ENCODE measurements around the gene MLPH.
A peak's percentile ranks its signal among the peaks of the same experiment; 100 is the strongest.

MLPH gene

GRCh38 chr2:237546040-237546875 is 59.2 kb downstream of the MLPH start:
- DNase-seq (ENCODE audit: low read depth in 2 of 2), result no peak

- DNase-seq (ENCODE audit: low read depth in 2 of 2), result no peak
Measured at GRCh38 chr2:237546876-237547395, 59.9 kb downstream of the MLPH start.

GRCh38 chr2:237547841-237548416 is 60.9 kb downstream of the MLPH start:
- no peak for DNase-seq (ENCODE audit: low read depth in 2 of 2)

- no peak for DNase-seq (ENCODE audit: low read depth in 2 of 2)
Measured at GRCh38 chr2:237549216-237549615, 62.2 kb downstream of the MLPH start.

- DNase-seq (ENCODE audit: low read depth in 2 of 2), result no peak
Measured at GRCh38 chr2:237549643-237550415, 62.8 kb downstream of the MLPH start.

- no peak for DNase-seq (ENCODE audit: low read depth in 2 of 2)
Measured at GRCh38 chr2:237551071-237551574, 64.1 kb downstream of the MLPH start.

GRCh38 chr2:237552908-237553307 is 65.9 kb downstream of the MLPH start:
- DNase-seq (ENCODE audit: low read depth in 2 of 2), result no peak

GRCh38 chr2:237553948-237554347 is 66.9 kb downstream of the MLPH start:
- DNase-seq (ENCODE audit: low read depth in 2 of 2), result no peak

- DNase-seq (ENCODE audit: low read depth in 2 of 2), result no peak
Measured at GRCh38 chr2:237555560-237555959, 68.5 kb downstream of the MLPH start.

- DNase-seq (ENCODE audit: low read depth in 2 of 2), result peak; percentile 16 to 26
Measured at GRCh38 chr2:237556773-237557632, 70.0 kb downstream of the MLPH start.

GRCh38 chr2:237557633-237558015 is 70.6 kb downstream of the MLPH start:
- no peak for DNase-seq (ENCODE audit: low read depth in 2 of 2)

- no peak for DNase-seq (ENCODE audit: low read depth in 2 of 2)
Measured at GRCh38 chr2:237558961-237559641, 72.0 kb downstream of the MLPH start.

GRCh38 chr2:237561221-237561620 is 74.2 kb downstream of the MLPH start:
- no peak for DNase-seq (ENCODE audit: low read depth in 2 of 2)

GRCh38 chr2:237563816-237564215 is 76.8 kb downstream of the MLPH start:
- no peak for DNase-seq (ENCODE audit: low read depth in 2 of 2)

GRCh38 chr2:237564526-237565131 is 77.6 kb downstream of the MLPH start:
- DNase-seq (ENCODE audit: low read depth in 2 of 2), result no peak

- DNase-seq (ENCODE audit: low read depth in 2 of 2), result no peak
Measured at GRCh38 chr2:237565974-237566373, 78.9 kb downstream of the MLPH start.

GRCh38 chr2:237566401-237567235 is 79.6 kb downstream of the MLPH start, which contains the start of gene PRLH:
TSS of gene PRLH (plus strand) at chr2:237566574. CDS start at chr2:237566574, 0 bp downstream.
- DNase-seq (ENCODE audit: low read depth in 2 of 2), result no peak

- DNase-seq (ENCODE audit: low read depth in 2 of 2), result no peak
Measured at GRCh38 chr2:237567276-237568029, 80.4 kb downstream of the MLPH start.

Measured in stimulated activated CD4-positive, alpha-beta T cell treated with anti-CD3 and anti-CD28 coated beads, Interleukin-15, amount 100 ng/mL, for 48 hours (primary cell).